GM21717 (cell line): ENCODE results near the gene FGD2.
"Not testable (repeated sequence)": the region's sequence is repeated elsewhere in the genome, so short reads cannot be mapped to it uniquely, and the experiment has no call there.

Experiments
- ATAC-seq: cut with Tn5 transposase; IDR thresholded peaks from one replicate; pipeline ENCODE4 v1.9.1; 2021; ENCODE audit warnings: mild to moderate bottlenecking, moderate library complexity; ENCODE audit not compliant: unreplicated experiment

The FGD2 gene

DNA sequence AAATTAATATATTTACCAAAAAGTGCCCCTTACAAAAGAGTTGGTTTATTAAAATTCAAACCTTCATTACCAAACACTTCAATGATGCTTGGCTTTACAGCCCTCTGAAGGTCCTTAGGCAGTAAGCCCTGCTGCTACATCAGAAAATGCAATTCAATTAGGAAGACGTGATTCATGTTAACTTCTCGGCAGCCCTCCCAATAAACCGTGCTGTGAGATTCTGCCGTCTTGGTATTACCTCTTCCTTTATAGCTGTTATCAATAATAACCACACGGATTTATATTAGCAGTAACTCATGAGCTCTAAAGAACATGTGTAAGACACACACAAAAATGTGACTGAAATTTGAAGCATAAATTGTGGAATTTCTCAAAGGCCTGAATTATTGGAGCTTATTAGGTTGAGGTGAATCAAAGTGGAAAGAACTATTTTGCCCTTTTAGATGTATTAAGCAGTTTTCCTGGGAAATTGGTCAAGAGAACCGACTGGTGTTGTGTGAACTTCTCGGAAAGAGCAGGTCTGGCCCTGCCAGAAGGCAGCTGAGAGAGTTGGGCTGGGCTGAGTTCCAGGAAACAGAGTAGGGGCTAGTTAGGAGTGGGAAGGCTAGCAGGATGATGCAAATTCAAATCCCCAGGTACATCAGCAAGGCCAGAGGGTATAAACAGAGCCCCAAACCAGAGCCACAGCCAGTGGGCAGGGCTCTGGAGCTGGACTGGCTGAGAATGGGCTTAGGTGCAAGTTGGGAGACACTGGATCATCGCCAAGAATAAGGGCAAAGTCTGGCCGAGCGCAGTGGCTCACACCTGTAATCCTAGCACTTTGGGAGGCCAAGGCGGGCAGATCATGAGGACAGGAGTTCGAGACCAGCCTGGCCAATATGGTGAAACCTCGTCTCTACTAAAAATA, 33.1 kb downstream of the FGD2 start:
- ATAC-seq = no peak

DNA sequence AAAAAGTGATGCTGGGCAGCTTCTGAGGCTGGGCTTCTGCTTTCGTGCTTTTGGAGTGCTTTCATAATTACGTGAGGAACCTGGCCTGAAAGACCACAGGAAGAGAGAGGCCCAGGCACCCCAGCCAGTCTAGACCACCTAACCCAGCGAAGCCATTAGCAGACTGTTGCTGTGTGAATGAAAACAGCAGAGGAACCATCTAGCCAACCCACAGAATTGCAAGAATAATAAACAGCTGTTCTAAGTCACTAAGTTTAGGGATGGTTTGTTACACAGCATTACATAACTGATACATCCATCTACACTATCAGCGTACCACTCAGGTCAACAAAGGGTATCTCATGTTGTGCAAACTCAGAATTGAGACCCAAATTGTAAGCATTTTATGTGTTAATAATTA, 34.5 kb downstream of the FGD2 start:
- ATAC-seq = no peak

DNA sequence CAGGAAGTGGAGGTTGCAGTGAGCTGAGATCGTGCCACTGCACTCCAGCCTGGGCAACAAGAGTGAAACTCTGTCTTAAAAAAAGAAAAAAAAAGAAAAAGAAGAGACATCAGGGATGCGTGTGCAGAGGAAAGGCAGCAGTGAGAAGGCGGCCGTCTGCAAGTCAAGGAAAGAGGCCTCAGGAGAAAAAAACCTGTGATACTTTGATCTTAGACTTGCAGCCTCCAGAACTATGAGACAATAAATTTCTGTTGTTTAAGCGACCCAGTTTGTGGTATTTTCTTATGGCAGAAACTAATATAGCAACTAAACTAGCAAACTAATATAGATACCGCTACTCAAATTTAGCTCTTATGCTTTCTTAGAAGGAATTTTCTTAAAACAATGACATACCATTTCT, 36.1 kb downstream of the FGD2 start:
- ATAC-seq = no peak

DNA sequence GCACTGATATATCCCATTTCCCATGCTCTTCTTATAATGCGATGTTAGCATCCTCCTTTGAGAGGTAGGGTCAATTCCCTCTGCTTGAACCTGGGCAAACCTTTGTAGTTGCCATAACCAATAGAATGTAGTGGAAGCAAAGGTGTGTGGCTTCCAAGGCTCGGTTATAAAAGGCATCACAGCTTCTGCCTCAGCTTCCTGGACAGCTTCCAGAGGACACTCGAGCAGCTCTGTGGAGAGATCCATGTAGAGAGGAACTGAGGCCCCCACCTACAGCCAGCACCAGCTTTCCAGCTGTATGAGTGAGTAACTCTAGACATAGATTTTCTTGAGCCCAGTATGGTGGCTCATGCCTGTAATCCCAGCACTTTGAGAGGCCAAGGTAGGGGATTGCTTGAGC, 36.7 kb downstream of the FGD2 start:
- ATAC-seq = no peak

DNA sequence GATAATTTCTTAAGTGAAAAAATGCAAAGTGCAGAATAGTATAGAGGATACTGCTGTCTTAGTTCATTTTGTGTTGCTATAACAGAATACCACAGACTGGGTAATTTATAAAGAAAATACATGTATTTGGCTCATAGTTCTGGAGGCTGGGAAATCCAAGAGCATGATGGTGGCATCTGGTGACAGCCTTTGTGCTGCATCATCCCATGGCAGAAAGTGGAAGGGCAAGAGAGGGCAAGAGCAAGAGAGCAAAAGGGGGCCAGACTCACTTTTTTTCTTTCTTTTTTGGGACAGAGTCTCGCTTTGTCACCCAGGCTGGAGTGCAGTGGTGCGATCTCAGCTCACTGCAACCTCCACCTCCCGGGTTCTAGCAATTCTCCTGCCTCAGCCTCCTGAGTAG, 37.6 kb downstream of the FGD2 start:
- ATAC-seq = not testable (repeated sequence)

DNA sequence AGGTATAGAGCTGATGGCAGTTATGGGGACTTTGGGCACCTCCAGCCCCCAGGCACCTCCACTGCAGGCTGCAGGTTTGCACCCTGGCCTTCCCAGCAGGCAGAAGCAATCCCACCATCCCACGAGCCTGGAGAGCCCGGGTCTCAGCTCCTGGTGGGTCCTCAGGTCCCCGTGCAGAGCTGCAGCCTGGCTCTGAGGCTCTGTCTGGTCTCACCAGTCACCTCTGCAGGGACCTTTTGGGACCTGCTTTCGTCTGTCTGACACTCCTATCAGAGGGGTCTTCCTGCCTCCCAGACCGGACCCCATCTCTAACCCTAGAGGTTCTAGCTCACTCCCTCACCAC, 41.9 kb downstream of the FGD2 start:
- no peak for ATAC-seq

DNA sequence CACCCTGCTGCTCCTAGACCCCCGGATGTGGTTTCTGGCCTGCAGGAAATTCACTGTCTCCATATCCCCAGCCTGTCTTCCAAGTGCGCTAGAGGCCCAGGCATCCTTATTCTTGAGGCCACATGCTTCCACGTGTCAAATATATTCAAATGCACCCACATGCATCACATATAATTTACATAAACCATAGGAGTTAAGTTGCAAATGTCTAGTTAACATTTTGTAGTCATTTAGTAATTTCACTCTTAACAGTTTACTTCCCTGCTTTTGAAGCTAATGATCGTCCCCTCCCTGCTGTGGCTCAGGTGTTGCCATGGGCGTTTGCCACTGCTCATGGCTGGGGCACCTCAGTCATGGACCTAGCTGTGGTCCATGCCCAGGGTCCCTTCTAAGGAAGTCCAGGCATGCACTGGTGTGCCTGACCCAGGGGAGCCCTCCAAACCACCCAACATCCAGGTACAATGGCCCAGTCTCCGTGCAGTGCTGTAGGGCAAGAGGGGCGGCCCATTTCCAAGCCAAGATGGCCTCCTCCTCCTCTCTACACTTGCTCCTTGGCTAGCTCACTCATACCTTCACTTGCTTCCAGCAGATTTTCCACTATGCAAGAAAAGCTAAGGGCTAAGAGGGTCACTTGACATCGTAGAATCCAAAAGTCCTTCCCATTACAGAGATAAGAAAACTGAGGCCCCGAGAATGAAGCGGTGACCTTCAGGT, 42.4 kb downstream of the FGD2 start:
- no peak for ATAC-seq

DNA sequence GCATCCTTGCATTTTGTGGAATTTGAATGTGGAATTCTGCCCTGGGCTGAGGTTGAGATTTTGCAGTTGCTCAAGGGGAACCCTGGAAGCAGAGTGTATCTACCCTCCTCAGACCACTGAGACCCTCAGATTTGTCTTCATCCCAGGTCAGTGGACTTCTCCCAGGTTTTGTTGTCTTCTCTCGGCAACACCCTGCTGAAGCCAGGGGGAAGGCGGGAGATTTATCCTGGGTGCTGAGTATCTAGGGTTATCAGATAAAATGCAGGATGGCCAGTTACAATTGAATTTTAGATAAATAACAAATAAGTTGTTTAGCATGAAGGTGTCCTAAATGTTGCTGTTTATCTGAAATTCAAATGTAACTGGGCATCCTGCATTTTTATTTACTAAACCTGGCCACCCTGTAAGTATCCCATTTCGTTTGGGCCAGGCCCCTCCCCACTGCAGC, 43.0 kb downstream of the FGD2 start:
- no peak for ATAC-seq

DNA sequence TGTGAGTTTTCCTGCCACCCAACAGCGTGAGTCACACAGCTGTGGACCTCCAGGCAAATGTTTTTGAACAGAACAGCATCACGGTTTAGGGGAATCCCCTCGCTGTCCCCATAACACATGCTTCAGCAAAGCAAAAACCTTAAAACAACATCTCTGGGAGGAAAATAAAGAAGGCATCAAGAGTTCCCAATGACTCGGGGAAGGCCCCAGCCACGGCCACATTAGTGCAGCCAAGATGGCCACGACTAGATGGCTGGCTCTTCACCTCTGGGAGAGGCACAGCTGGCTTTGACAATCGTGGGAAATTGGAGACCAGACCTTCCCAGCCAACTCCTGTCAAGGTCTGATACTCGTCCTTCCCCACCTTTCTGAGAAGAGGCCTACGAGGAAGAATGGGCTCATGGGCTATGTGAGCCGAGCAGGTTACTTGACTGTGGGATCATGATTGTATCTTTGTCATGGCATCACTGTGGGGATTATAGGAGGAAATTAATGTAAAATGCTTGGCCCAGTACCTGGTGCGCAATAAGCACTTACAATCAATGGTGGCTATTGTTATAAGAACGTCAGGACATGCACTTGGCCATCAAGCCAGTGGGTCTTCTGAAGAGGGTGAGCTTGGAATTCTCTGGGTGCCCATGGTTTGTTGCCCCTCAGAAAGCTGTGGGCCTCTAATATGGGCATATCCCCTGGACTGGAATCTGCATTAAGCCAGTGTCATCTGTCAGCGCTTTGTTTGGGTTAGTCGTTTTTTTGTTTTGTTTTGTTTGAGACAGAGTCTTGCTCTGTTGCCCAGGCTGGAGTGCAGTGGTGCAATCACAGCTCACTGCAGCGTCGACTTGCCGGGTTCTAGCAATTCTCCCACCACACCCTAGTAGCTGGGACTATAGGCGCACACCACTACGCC, 43.6 kb downstream of the FGD2 start:
- ATAC-seq = peak; percentile 44

DNA sequence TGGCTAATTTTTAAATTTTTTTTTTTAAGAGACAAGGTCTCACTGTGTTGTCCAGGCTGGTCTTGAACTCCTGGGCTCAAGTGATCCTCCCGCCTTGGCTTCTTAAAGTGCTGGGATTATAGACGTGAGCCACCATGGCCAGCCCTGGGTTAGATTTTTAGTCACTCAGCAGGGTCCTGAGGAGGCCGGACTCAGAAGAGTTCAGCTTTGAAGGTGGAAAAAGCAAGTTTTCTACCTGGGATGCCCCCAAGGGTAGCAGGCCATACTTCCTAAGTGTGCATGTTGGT, 44.2 kb downstream of the FGD2 start:
- no peak for ATAC-seq

DNA sequence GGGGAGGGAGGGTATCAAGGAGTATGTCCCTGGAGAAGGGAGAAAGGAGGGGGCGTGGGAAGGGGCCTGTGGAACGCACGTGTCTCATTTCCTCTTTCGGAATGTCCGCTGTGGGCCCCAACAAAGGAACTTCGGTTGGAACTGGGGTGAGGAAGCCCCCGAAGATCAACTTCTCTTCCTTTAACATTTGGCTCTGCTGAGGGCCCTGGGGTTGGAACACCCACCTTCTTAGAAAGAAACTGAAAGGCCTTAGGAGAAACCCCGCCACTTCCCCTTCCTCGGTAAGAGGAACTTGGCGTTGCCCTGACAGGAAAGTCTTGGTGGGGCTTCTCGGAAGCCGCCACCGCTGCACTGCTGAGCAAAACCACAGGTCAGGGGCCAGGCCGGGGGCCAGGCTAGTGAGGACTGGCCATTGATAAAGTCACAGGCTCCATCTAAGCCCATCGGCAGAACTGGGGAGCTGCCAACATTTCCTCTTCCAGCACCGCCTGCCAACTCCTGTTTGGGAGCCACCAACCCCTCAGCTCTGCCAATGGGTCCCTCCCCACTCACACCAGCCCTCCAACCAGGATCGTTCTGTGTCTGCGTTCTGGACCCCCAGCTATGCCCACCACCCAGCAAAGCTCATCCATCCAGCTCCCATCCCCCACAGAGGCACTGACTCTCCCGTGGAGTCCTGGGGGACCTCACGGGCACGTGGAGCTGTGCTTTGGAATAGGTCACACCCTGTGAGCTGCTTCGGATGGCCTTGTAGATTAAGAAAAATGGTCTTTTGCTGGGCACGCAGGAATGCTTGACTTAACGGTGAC, 44.8 kb downstream of the FGD2 start:
- ATAC-seq = no peak

DNA sequence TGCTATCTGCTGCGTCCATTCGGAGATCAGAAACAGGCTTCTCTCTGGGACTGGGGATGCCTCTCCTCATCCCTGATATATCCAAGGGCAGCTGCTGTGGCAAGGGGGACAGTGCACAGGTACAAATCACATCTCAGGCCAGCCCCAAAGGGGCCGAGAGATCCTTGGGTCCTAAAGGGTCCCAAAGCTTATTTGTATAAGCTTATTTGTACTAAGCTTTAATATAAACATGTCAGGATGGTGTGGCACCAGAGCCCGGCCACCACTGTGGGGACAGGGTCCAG, 45.3 kb downstream of the FGD2 start:
- no peak for ATAC-seq

DNA sequence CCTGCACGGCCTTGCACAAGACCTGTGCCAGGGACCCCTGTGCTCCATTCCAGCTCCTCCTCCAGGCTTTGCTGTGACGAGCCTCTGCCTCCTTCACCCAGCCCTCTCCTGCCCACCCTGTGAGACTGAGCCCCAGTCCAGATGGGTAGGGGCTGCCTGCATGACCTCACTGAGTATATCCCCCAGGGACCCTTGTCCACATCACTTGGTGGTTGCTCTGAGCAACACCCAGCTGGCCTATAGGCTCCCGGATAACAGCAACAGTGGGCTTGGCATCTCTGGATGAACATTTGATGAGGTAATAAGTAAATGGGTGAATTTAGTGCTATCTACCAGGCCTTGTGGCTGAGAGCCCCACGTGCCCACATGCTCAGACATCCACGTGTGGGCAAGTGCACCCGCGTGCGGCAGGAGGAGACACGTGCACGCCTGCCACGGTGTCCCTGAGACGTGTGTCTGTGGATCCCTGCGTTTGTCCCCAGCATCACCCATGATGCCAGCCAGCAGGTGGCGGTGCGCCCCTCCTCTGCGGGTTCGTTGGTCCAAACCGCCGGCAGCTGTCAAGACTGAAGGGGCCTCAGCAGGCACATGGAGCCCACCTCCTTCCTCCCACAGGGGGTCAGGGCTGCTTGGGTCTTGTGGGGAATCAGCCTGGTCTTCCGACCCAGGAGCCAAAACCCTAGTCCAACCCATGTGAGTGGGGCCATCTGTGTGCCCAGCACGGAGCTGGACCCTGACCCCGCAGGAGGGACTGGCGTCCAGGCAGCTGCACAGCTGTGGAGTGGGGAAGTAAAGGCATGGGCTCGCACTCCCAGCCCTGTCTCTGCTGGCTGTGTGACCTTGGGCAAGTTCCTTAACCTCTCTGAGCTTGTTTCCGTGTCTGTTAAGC, 45.9 kb downstream of the FGD2 start:
- no peak for ATAC-seq

DNA sequence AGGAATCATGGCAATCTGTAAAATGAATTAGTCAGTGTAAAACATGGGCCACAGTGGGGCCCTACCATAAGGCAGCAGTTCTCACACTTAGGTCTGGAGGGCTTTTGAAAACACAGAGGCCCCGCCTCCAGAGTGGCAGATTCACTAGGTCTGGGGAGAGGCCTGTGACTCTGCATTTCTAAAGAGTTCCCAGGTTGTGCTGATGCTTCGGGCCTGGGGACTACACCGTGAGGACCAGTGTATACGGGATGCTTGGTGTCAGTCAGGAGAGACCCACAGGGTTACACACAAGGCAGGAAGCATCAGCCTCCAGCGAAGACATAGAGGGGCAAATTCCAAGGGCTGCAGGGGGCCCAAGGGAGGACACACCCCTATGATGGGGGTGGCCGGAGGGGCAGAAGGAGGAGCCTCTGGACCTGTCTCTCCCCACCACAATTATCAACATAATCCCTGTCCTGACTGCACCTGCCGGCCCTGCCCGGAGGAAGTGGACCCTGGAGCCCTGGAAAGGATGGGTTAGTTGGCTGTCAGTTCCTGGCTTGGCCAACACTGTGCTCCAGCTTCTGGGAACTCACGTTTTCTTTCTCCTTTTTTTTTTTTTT, 46.7 kb downstream of the FGD2 start:
- no peak for ATAC-seq

DNA sequence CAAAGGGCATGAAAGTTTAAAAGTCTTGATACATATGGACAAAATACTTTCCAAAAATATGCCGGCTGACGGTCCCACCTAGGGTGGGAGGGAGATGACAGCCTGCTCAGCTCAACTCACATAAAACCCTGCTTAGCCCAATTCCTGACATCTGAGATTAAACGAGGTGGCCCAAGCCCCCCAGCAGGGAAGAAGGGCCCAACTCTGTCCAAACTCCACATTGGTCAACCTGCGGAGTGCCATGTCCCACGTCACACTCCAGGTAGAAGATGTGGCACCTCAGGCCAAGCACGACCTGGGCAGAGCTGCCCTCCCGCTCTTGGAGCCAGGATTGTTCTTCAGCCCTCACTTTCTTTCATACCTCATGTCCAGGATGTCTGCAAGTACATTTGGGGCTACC, 48.2 kb downstream of the FGD2 start:
- ATAC-seq = no peak

DNA sequence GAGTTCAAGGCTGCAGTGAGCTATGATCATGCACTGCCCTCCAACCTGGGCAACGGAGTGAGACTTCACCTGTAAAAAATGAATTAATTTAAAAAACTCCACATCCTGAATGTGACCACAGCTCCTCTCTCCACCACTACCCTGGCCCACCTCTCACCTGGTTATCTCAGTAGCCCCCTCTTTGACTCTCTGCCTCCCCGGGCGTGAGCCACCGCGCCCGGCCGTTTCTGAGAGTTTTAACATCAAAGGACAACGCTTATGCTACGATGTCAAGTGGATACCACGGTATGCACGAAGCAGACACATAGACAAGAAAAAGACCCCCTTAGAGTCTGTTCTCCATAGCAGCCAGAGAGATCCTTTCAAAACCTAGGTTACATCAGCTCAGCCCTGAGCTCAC, 48.7 kb downstream of the FGD2 start:
- no peak for ATAC-seq

DNA sequence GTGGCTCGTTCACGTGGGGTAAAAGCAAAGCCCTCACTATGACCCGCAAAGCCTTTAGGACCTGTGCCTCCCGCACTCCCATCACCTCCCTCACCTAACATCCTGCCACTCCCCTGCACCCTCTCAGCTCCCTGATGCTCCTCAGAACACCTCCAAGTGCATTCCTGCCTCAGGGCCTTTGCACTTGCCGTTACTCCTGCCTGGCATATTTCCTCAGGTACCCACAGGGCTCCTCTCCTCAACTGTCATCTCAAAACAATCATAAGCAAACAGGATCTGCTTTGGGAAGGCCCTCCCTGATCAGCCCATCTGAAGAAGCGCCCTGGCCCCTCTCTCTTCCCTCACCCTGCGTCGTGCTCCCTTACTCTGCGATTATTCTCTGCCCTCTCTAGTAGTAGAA, 49.1 kb downstream of the FGD2 start:
- ATAC-seq = no peak

DNA sequence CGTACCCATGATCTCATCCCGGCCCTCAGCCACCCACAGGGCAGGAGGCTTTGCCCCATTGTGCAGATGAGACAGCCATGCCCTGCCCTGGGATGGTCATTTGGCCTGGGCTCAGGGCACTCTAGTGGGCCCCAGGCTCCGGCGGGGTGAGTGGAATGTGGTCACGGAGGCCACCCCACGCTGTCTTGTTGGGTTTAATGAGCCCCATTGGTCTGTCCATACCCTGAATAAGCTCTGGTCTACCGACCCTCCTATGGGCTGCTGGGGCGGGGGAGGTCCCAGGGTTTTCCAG, 50.6 kb downstream of the FGD2 start:
- no peak for ATAC-seq

DNA sequence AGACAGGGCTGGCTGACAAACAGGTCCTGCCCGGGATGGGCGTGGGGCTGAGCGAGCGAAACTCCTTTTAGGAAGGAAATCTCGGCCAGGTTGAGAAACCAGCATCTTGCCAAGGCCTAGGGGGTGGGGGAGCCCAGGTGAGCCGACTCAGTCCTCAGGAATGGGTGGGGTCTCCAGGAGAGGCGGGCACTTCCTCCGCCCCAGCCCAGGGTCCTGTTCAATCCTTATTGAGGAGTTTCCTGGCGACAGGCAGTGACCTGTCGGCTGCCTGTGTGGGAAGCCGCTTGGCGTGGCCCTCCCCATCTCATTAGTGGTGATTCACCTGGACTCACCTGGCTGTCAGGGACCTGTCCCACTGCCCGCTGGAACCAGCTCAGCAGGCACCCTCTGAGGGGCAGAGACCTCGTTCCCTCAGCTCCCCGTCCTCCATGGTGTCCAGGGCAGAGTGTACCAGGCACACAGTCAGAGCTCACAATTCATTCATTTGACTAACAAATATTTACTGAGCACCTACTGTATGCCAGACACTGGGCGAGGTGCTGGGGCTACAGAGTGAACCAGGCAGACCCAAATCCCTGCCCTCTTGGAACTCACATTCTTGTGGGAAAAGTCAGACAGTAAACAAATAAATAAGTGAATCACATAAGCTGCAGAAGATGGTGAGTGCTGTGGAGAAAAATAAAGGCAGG, 51.1 kb downstream of the FGD2 start:
- ATAC-seq = no peak
